Astrocyte (in vitro differentiated cells and primary cell): Measurements from ENCODE around the gene FEZ2. TPM values are rescaled to one million over a fixed set of nuclear protein-coding genes. Genes with fewer than 3 reads are reported as not detected.

Experiments used
- DNase-seq: peaks from one replicate; pipeline ENCODE4 v3.0.0-alpha.2; 2010; ENCODE audit warnings: low read depth
- FAIRE-seq: peaks from 2 replicates; lab custom pipeline; 2011; peaks lifted over from hg19 to GRCh38; lab: Jason Lieb, UNC
- H2AFZ ChIP-seq: 2 replicates; pipeline ENCODE4 v1.6.0; 2012; ENCODE audit warnings: low read depth, low read length, inconsistent platforms
- H3K27ac ChIP-seq: 2 replicates; pipeline ENCODE4 v1.5.1; 2011; ENCODE audit warnings: low read depth, low read length, inconsistent platforms
- H3K27me3 ChIP-seq: 2 replicates; pipeline ENCODE4 v1.6.0; 2011; ENCODE audit warnings: low read length, inconsistent platforms; ENCODE audit not compliant: insufficient read depth
- H3K36me3 ChIP-seq: 2 replicates; pipeline ENCODE4 v1.5.1; 2011; ENCODE audit warnings: low read length, inconsistent platforms; ENCODE audit not compliant: insufficient read depth
- H3K4me1 ChIP-seq: 2 replicates; pipeline ENCODE4 v1.5.1; 2011; ENCODE audit warnings: low read length, inconsistent platforms; ENCODE audit not compliant: insufficient read depth
- H3K4me2 ChIP-seq: 2 replicates; pipeline ENCODE4 v1.6.0; 2012; ENCODE audit warnings: low read length, inconsistent platforms
- H3K4me3 ChIP-seq: 2 replicates; pipeline ENCODE4 v1.5.1; 2011; ENCODE audit warnings: low read depth, mild to moderate bottlenecking, low read length, inconsistent platforms; ENCODE audit not compliant: insufficient read depth
- H3K79me2 ChIP-seq: 2 replicates; pipeline ENCODE4 v1.6.0; 2012; ENCODE audit warnings: mild to moderate bottlenecking, low read length, inconsistent platforms; ENCODE audit not compliant: insufficient read depth
- H3K9ac ChIP-seq: 2 replicates; pipeline ENCODE4 v1.6.0; 2012; ENCODE audit warnings: mild to moderate bottlenecking, low read length, inconsistent platforms
- H3K9me3 ChIP-seq: 2 replicates; pipeline ENCODE4 v1.5.1; 2012; ENCODE audit warnings: low read depth, mild to moderate bottlenecking, low read length, inconsistent platforms; ENCODE audit not compliant: insufficient read depth
- H4K20me1 ChIP-seq: 2 replicates; pipeline ENCODE4 v1.6.0; 2012; ENCODE audit warnings: low read length, inconsistent platforms; ENCODE audit not compliant: insufficient read depth
- H3K27ac Mint-ChIP-seq: one replicate; pipeline ENCODE4 v1.8.0; 2021; ENCODE audit warnings: mild to moderate bottlenecking, mixed read lengths; ENCODE audit not compliant: unreplicated experiment
- H3K27me3 Mint-ChIP-seq: one replicate; pipeline ENCODE4 v1.8.0; 2021; ENCODE audit warnings: low read depth, mixed read lengths; ENCODE audit not compliant: unreplicated experiment
- H3K36me3 Mint-ChIP-seq: one replicate; pipeline ENCODE4 v1.8.0; 2021; ENCODE audit warnings: low read depth, mixed read lengths; ENCODE audit not compliant: unreplicated experiment
- H3K4me1 Mint-ChIP-seq: one replicate; pipeline ENCODE4 v1.8.0; 2021; ENCODE audit warnings: low read depth, mixed read lengths; ENCODE audit not compliant: unreplicated experiment
- H3K4me3 Mint-ChIP-seq: one replicate; pipeline ENCODE4 v1.8.0; 2021; ENCODE audit warnings: mild to moderate bottlenecking, moderate library complexity, mixed read lengths; ENCODE audit not compliant: unreplicated experiment
- H3K9me3 Mint-ChIP-seq: one replicate; pipeline ENCODE4 v1.8.0; 2021; ENCODE audit warnings: mild to moderate bottlenecking, mixed read lengths; ENCODE audit not compliant: unreplicated experiment
- CTCF ChIP-seq: IDR thresholded peaks from 2 replicates; pipeline ENCODE4 v1.5.1; 2011; ENCODE audit warnings: low read depth, mild to moderate bottlenecking, inconsistent platforms, low read length, moderate library complexity; ENCODE audit not compliant: insufficient read depth
- EZH2 ChIP-seq: IDR thresholded peaks from 2 replicates; pipeline ENCODE4 v1.6.1; 2012; ENCODE audit warnings: mild to moderate bottlenecking, low read length, inconsistent platforms; ENCODE audit not compliant: insufficient read depth
- total RNA-seq: library from RNA; stranded (reverse); gene quantifications from 2 replicates; pipeline ENCODE4 v1.2.1, GENCODE V29; 2021

The FEZ2 gene
- total RNA-seq, 1 donor from 2014 or later: 45.0 TPM

- peak; percentile 96 for DNase-seq
- Histone ChIP-seq H3K9ac (peak overlapping the region; percentile 65), H3K9me3 (no peaks in the 10 kb centered on the region), H3K4me1 (peaks cover 57% of the 10 kb centered on the region), H3K4me3 (no peak overlapping the region), H3K27me3 (no peaks in the 10 kb centered on the region), H2AFZ (no peak overlapping the region), H3K79me2 (peaks cover 68% of the 10 kb centered on the region), H3K4me2 (peak overlapping the region; percentile 74), H3K36me3 (peaks cover 10% of the 10 kb centered on the region), H4K20me1 (no peaks in the 10 kb centered on the region), H3K27ac (peak overlapping the region; percentile 95)
- Mint-ChIP-seq H3K27ac (peak overlapping the region; percentile 96), H3K4me1 (peaks cover 58% of the 10 kb centered on the region), H3K4me3 (peak overlapping the region; percentile 58), H3K36me3 (peaks cover 5% of the 10 kb centered on the region), H3K27me3 (no peaks in the 10 kb centered on the region), H3K9me3 (no peaks in the 10 kb centered on the region)
- no peak for TF ChIP-seq CTCF
- no peak for TF ChIP-seq EZH2
- FAIRE-seq: peak; percentile 100
These were observed 36.6 kb downstream of the FEZ2 start for GRCh38 chr2:36561237-36561944.

GRCh38 chr2:36560726-36561125 is 37.2 kb downstream of the FEZ2 start:
- peak overlapping the region; percentile 95 for H3K27ac ChIP-seq

More at GRCh38 chr2:36560726-36561125, 37.2 kb downstream of the FEZ2 start:
- Histone ChIP-seq H3K4me3 (no peak overlapping the region), H2AFZ (no peak overlapping the region), H3K36me3 (peaks cover 8% of the 10 kb centered on the region), H3K79me2 (peaks cover 64% of the 10 kb centered on the region), H4K20me1 (no peaks in the 10 kb centered on the region), H3K9me3 (no peaks in the 10 kb centered on the region), H3K4me2 (peak overlapping the region; percentile 74), H3K9ac (peak overlapping the region; percentile 65), H3K4me1 (peaks cover 62% of the 10 kb centered on the region), H3K27me3 (no peaks in the 10 kb centered on the region)
- no peak overlapping the region for H3K4me3 Mint-ChIP-seq
- H3K36me3 Mint-ChIP-seq: peaks cover 5% of the 10 kb centered on the region
- H3K27me3 Mint-ChIP-seq: no peaks in the 10 kb centered on the region
- peaks cover 60% of the 10 kb centered on the region for H3K4me1 Mint-ChIP-seq
- H3K9me3 Mint-ChIP-seq: no peaks in the 10 kb centered on the region
- DNase-seq (no peak), FAIRE-seq (no peak)
- TF ChIP-seq EZH2 (no peak), CTCF (no peak)
- peak overlapping the region; percentile 96 for H3K27ac Mint-ChIP-seq
